Measurements from ENCODE around the gene ERCC6L.

The ERCC6L gene

GRCh38 chrX:72268597-72269365 is 30.0 kb upstream of the ERCC6L start:
- CTCF ChIA-PET, result interaction anchor here (1.1 to 2.5 kb wide), 2 partner anchors 8 to 11 kb away, joined by 3 to 14 read pairs; partner anchors contain the start of gene RPS4X
- POLR2A ChIA-PET, result interaction anchor here (0.8 to 4.3 kb wide), 2 partner anchors 9 to 21 kb away, joined by 3 to 67 read pairs; partner anchors contain the start of gene RPS4X
- no peak for TF ChIP-seq ELF4 (IDR thresholded peaks at IDR 0.05)
- TF ChIP-seq TARDBP (IDR thresholded peaks at IDR 0.05), result no peak
- TF ChIP-seq LEF1 (IDR thresholded peaks at IDR 0.05; ENCODE audit: borderline replicate concordance), result no peak
- no peak for TF ChIP-seq FOXK2 (IDR thresholded peaks at IDR 0.05)
- TF ChIP-seq CTBP1 (IDR thresholded peaks at IDR 0.05; ENCODE audit: borderline replicate concordance), result no peak
- TF ChIP-seq, protein P1, sequence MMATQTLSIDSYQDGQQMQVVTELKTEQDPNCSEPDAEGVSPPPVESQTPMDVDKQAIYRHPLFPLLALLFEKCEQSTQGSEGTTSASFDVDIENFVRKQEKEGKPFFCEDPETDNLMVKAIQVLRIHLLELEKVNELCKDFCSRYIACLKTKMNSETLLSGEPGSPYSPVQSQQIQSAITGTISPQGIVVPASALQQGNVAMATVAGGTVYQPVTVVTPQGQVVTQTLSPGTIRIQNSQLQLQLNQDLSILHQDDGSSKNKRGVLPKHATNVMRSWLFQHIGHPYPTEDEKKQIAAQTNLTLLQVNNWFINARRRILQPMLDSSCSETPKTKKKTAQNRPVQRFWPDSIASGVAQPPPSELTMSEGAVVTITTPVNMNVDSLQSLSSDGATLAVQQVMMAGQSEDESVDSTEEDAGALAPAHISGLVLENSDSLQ (IDR thresholded peaks at IDR 0.05), result no peak
- TF ChIP-seq BHLHE40 (IDR thresholded peaks at IDR 0.05; ENCODE audit: borderline replicate concordance), result no peak
- no peak for TF ChIP-seq SUZ12 (IDR thresholded peaks at IDR 0.05)
- DNase-seq (ENCODE audit: extremely low spot score), result no peak

- TF ChIP-seq BHLHE40 (IDR thresholded peaks at IDR 0.05; ENCODE audit: borderline replicate concordance), result no peak
- no peak for TF ChIP-seq ARNT (IDR thresholded peaks at IDR 0.05)
- TF ChIP-seq FOXM1 (IDR thresholded peaks at IDR 0.05; ENCODE audit: borderline replicate concordance), result no peak
- no peak for TF ChIP-seq HDGF (IDR thresholded peaks at IDR 0.05; ENCODE audit: borderline replicate concordance)
- TF ChIP-seq FOXA1 (IDR thresholded peaks at IDR 0.05), result no peak
- no peak for DNase-seq (ENCODE audit: extremely low spot score)
- CTCF ChIA-PET, result no interaction called here
- POLR2A ChIA-PET, result interaction anchor here (1.0 to 4.3 kb wide), 3 partner anchors 9 to 13 kb away, joined by 3 to 67 read pairs (median 28); partner anchors contain the start of gene RPS4X
These were observed 26.4 kb upstream of the ERCC6L start for GRCh38 chrX:72265263-72265662.

DNA sequence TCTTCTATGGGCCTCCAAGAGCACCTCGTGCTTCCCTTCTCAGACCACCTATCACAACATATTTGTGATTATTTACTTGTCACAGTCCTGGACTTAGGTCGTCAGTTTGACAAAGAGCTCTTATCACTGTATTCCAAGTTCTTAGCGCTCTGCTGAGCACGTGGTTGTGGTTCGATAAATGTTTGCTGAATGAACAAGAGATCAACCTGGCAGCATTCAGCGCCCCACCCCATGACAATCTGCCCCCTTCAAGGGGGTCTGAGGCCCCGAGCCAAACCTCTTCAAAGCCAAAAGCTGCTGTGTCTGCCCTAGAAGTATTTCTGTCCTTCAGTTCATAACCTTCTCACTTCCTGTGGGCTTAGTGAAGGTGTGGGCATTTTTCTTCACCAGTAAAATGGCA is 23.2 kb upstream of the ERCC6L start:
- ChIA-PET CTCF (interaction anchor here (0.9 kb wide), 1 partner anchor 17 kb away, joined by 3 read pairs; no protein-coding TSS in a partner anchor), POLR2A (interaction anchor here (0.7 to 4.2 kb wide), 2 partner anchors 14 to 81 kb away, joined by 3 to 28 read pairs; partner anchors contain the start of genes PIN4 and RPS4X)
- TF ChIP-seq SUZ12 (IDR thresholded peaks at IDR 0.05) (no peak), SP1 (IDR thresholded peaks at IDR 0.05) (no peak), HDGF (IDR thresholded peaks at IDR 0.05; ENCODE audit: borderline replicate concordance) (no peak), ARNT (IDR thresholded peaks at IDR 0.05) (no peak), CTBP1 (IDR thresholded peaks at IDR 0.05; ENCODE audit: borderline replicate concordance) (no peak), ELF4 (IDR thresholded peaks at IDR 0.05) (no peak)
- TF ChIP-seq, protein P1 (IDR thresholded peaks at IDR 0.05), result no peak
- no peak for DNase-seq (ENCODE audit: extremely low spot score)

GRCh38 chrX:72260448-72260847 is 21.6 kb upstream of the ERCC6L start:
- CTCF ChIA-PET, result no interaction called here
- no peak for DNase-seq (ENCODE audit: extremely low spot score)
- POLR2A ChIA-PET, result interaction anchor here (1.9 kb wide), 1 partner anchor 16 kb away, joined by 10 read pairs; the partner anchor contains the start of gene RPS4X
- TF ChIP-seq FOXM1 (IDR thresholded peaks at IDR 0.05; ENCODE audit: borderline replicate concordance) (no peak), ARNT (IDR thresholded peaks at IDR 0.05) (no peak), ELF4 (IDR thresholded peaks at IDR 0.05) (no peak), BHLHE40 (IDR thresholded peaks at IDR 0.05; ENCODE audit: borderline replicate concordance) (no peak), HDGF (IDR thresholded peaks at IDR 0.05; ENCODE audit: borderline replicate concordance) (no peak), CTBP1 (IDR thresholded peaks at IDR 0.05; ENCODE audit: borderline replicate concordance) (no peak), SUZ12 (IDR thresholded peaks at IDR 0.05) (no peak), L3MBTL2 (conservative IDR thresholded peaks at IDR 0.05) (no peak), NFRKB (IDR thresholded peaks at IDR 0.05) (no peak), SP1 (IDR thresholded peaks at IDR 0.05) (no peak), ZNF384 (IDR thresholded peaks at IDR 0.05) (no peak), FOXA1 (IDR thresholded peaks at IDR 0.05) (no peak), TARDBP (IDR thresholded peaks at IDR 0.05) (no peak)
- TF ChIP-seq, protein P1 (IDR thresholded peaks at IDR 0.05), result no peak

DNA sequence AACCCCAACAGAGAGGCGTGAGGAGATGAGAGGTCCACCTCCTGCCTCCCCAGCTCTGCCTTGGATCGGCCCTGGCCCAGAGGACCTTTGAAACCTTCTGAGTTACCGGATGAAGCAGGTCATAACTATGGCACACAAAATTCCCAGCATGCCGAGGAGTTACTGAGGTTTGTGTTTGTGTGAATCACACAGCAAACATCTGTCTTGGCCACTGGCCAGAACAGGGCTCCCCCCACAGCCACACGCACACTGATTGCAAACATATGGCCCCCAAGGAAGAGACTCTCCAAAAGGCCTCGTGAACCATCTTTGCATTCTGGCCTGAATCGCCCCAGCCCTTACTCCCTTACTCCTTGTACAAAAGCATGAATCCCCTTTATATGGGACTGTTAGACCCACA is 19.3 kb upstream of the ERCC6L start:
- POLR2A ChIA-PET, result interaction anchor here (1.0 to 1.2 kb wide), 2 partner anchors 19 kb away, joined by 5 to 7 read pairs; partner anchors contain the start of genes ERCC6L and RPS4X
- no peak for DNase-seq (ENCODE audit: extremely low spot score)
- CTCF ChIA-PET, result no interaction called here
- TF ChIP-seq BHLHE40 (IDR thresholded peaks at IDR 0.05; ENCODE audit: borderline replicate concordance), result no peak
- no peak for TF ChIP-seq ELF4 (IDR thresholded peaks at IDR 0.05)
- TF ChIP-seq NFRKB (IDR thresholded peaks at IDR 0.05), result no peak
- no peak for TF ChIP-seq SUZ12 (IDR thresholded peaks at IDR 0.05)
- no peak for TF ChIP-seq FOXM1 (IDR thresholded peaks at IDR 0.05; ENCODE audit: borderline replicate concordance)
- TF ChIP-seq FOXA1 (IDR thresholded peaks at IDR 0.05), result no peak
- TF ChIP-seq CTBP1 (IDR thresholded peaks at IDR 0.05; ENCODE audit: borderline replicate concordance), result no peak
- no peak for TF ChIP-seq TARDBP (IDR thresholded peaks at IDR 0.05)

- no peak for DNase-seq (ENCODE audit: extremely low spot score)
- TF ChIP-seq SP1 (IDR thresholded peaks at IDR 0.05) (no peak), BHLHE40 (IDR thresholded peaks at IDR 0.05; ENCODE audit: borderline replicate concordance) (no peak), ZNF384 (IDR thresholded peaks at IDR 0.05) (no peak), HDGF (IDR thresholded peaks at IDR 0.05; ENCODE audit: borderline replicate concordance) (no peak)
- TF ChIP-seq, protein P1 (IDR thresholded peaks at IDR 0.05), result no peak
- CTCF ChIA-PET, result interaction anchor here (0.6 kb wide), 1 partner anchor 9 kb away, joined by 3 read pairs; no protein-coding TSS in a partner anchor
- POLR2A ChIA-PET, result interaction anchor here (2.4 kb wide), 1 partner anchor 21 kb away, joined by 6 read pairs; the partner anchor contains the start of gene RPS4X
These were observed 17.0 kb upstream of the ERCC6L start for GRCh38 chrX:72255864-72256263.

All from HEK293T (cell line).